B cell (primary cell): ENCODE results near the gene PPOX. TPM values are rescaled to one million over a fixed set of nuclear protein-coding genes. Genes with fewer than 3 reads are reported as not detected.

Experiments used
- polyA plus RNA-seq: library from polyadenylated mRNA; depleted of rRNA; stranded (reverse); fragments of >200 nt; gene quantifications from 2 replicates; pipeline ENCODE4 v1.2.3, GENCODE V29; 2012
- small RNA-seq: library from RNA; depleted of rRNA; stranded (forward); fragments of <200 nt; gene quantifications from one replicate; pipeline ENCODE3, GENCODE V24; 2012; ENCODE audit warnings: low replicate concordance, low read depth; ENCODE audit not compliant: insufficient read length
- total RNA-seq, 2 donors: library from RNA; stranded (reverse); fragments of 120-200 nt in 1 of 2; gene quantifications; 1 replicate in 1 of 2; 2 replicates in 1 of 2; pipeline versions ENCODE4 v1.2.3 to v1.2.4, GENCODE V29; 2013 to 2022

Gene PPOX
- total and polyA plus RNA-seq, 2 donors (not counting 1 experiment from before 2014, with no cell fraction given): 65.6 to 82.3 TPM

Small RNA genes within 50 kb of the gene (small RNA-seq; reads per million reads assigned to genes)
- gene RF01225: not detected

Other genes starting within 250 kb of the PPOX start
- not detected in 2 replicates for gene ITLN2, start 211.6 kb upstream of the PPOX start, total RNA-seq
- not detected in 2 replicates for gene ITLN2, start 211.6 kb upstream of the PPOX start, polyA plus RNA-seq
- 12.8 and 16.4 TPM in 2 replicates for gene F11R, start 145.3 kb upstream of the PPOX start, total RNA-seq
- 17.3 and 52.4 TPM in 2 replicates for gene F11R, start 145.3 kb upstream of the PPOX start, polyA plus RNA-seq
- gene TSTD1, start 127.5 kb upstream of the PPOX start, total RNA-seq: 85.6 and 94.4 TPM in 2 replicates
- gene TSTD1, start 127.5 kb upstream of the PPOX start, polyA plus RNA-seq: 242 and 295 TPM in 2 replicates
- 192 and 196 TPM in 2 replicates for gene USF1, start 120.4 kb upstream of the PPOX start, total RNA-seq
- gene USF1, start 120.4 kb upstream of the PPOX start, polyA plus RNA-seq: 249 and 334 TPM in 2 replicates
- 146 and 162 TPM in 2 replicates for gene ARHGAP30, start 96.5 kb upstream of the PPOX start, total RNA-seq
- 95.9 and 122 TPM in 2 replicates for gene ARHGAP30, start 96.5 kb upstream of the PPOX start, polyA plus RNA-seq
- not detected in 2 replicates for gene NECTIN4, start 76.9 kb upstream of the PPOX start, total RNA-seq
- gene NECTIN4, start 76.9 kb upstream of the PPOX start, polyA plus RNA-seq: not detected in 2 replicates
- gene KLHDC9, start 68.1 kb upstream of the PPOX start, total RNA-seq: 1.6 and 4.2 TPM in 2 replicates
- gene KLHDC9, start 68.1 kb upstream of the PPOX start, polyA plus RNA-seq: 2.7 and 3.5 TPM in 2 replicates
- 29.9 and 32.3 TPM in 2 replicates for gene PFDN2, start 48.4 kb upstream of the PPOX start, total RNA-seq
- 43.2 and 120 TPM in 2 replicates for gene PFDN2, start 48.4 kb upstream of the PPOX start, polyA plus RNA-seq
- gene NIT1, start 48.3 kb upstream of the PPOX start, total RNA-seq: 53.5 and 56.1 TPM in 2 replicates
- gene NIT1, start 48.3 kb upstream of the PPOX start, polyA plus RNA-seq: 45.3 and 61.0 TPM in 2 replicates
- gene DEDD, start 33.8 kb upstream of the PPOX start, total RNA-seq: 40.8 and 46.0 TPM in 2 replicates
- gene DEDD, start 33.8 kb upstream of the PPOX start, polyA plus RNA-seq: 35.9 and 38.8 TPM in 2 replicates
- 78.1 and 91.0 TPM in 2 replicates for gene UFC1, start 12.4 kb upstream of the PPOX start, total RNA-seq
- 128 and 129 TPM in 2 replicates for gene UFC1, start 12.4 kb upstream of the PPOX start, polyA plus RNA-seq
- 50.2 and 53.3 TPM in 2 replicates for gene USP21, start 6.9 kb upstream of the PPOX start, total RNA-seq
- 75.8 and 81.6 TPM in 2 replicates for gene USP21, start 6.9 kb upstream of the PPOX start, polyA plus RNA-seq
- gene B4GALT3, start 11.1 kb downstream of the PPOX start, total RNA-seq: 37.6 and 42.9 TPM in 2 replicates
- 58.9 and 59.6 TPM in 2 replicates for gene B4GALT3, start 11.1 kb downstream of the PPOX start, polyA plus RNA-seq
- 0.05 TPM in 1 of 2 replicates, not detected in the other for gene ADAMTS4, start 32.6 kb downstream of the PPOX start, total RNA-seq
- gene ADAMTS4, start 32.6 kb downstream of the PPOX start, polyA plus RNA-seq: 0.06 and 0.10 TPM in 2 replicates
- gene NDUFS2, start 35.9 kb downstream of the PPOX start, total RNA-seq: 80.2 and 82.3 TPM in 2 replicates
- gene NDUFS2, start 35.9 kb downstream of the PPOX start, polyA plus RNA-seq: 53.9 and 68.7 TPM in 2 replicates
- gene FCER1G, start 48.9 kb downstream of the PPOX start, total RNA-seq: 0.76 and 1.7 TPM in 2 replicates
- 10.8 and 13.6 TPM in 2 replicates for gene FCER1G, start 48.9 kb downstream of the PPOX start, polyA plus RNA-seq
- not detected in 2 replicates for gene APOA2, start 57.2 kb downstream of the PPOX start, total RNA-seq
- gene APOA2, start 57.2 kb downstream of the PPOX start, polyA plus RNA-seq: not detected in 2 replicates
- 9.2 and 9.4 TPM in 2 replicates for gene TOMM40L, start 59.6 kb downstream of the PPOX start, total RNA-seq
- gene TOMM40L, start 59.6 kb downstream of the PPOX start, polyA plus RNA-seq: 6.5 and 8.0 TPM in 2 replicates
- not detected in 2 replicates for gene NR1I3, start 71.8 kb downstream of the PPOX start, total RNA-seq
- gene NR1I3, start 71.8 kb downstream of the PPOX start, polyA plus RNA-seq: not detected in 2 replicates
- gene PCP4L1, start 92.3 kb downstream of the PPOX start, total RNA-seq: 0.22 TPM in 1 of 2 replicates, not detected in the other
- not detected in 2 replicates for gene PCP4L1, start 92.3 kb downstream of the PPOX start, polyA plus RNA-seq
- 11.8 and 12.9 TPM in 2 replicates for gene MPZ, start 143.5 kb downstream of the PPOX start, total RNA-seq
- 4.3 and 5.8 TPM in 2 replicates for gene MPZ, start 143.5 kb downstream of the PPOX start, polyA plus RNA-seq
- 99.0 and 109 TPM in 2 replicates for gene SDHC, start 148.0 kb downstream of the PPOX start, total RNA-seq
- gene SDHC, start 148.0 kb downstream of the PPOX start, polyA plus RNA-seq: 78.3 and 102 TPM in 2 replicates
- gene CFAP126, start 201.4 kb downstream of the PPOX start, total RNA-seq: not detected in 2 replicates
- gene CFAP126, start 201.4 kb downstream of the PPOX start, polyA plus RNA-seq: not detected in 2 replicates